Chondrocyte (in vitro differentiated cells): Measurements from ENCODE around the gene GNAS-AS1. TPM values are rescaled to one million over a fixed set of nuclear protein-coding genes. Genes with fewer than 3 reads are reported as not detected.

Experiments
- DNase-seq: peaks from one replicate; pipeline ENCODE4 v3.0.0; 2021; ENCODE audit warnings: mixed read lengths, low spot score
- H3K27ac Mint-ChIP-seq: one replicate; pipeline ENCODE4 v1.8.0; 2021; ENCODE audit warnings: mild to moderate bottlenecking, moderate library complexity, mixed read lengths; ENCODE audit not compliant: unreplicated experiment
- H3K27me3 Mint-ChIP-seq: 2 replicates; pipeline ENCODE4 v1.8.0; 2021; ENCODE audit warnings: low read depth, mixed read lengths
- H3K36me3 Mint-ChIP-seq: 2 replicates; pipeline ENCODE4 v1.8.0; 2021; ENCODE audit warnings: low read depth, mixed read lengths
- H3K4me1 Mint-ChIP-seq: 2 replicates; pipeline ENCODE4 v1.8.0; 2021; ENCODE audit warnings: low read depth, mild to moderate bottlenecking, mixed read lengths
- H3K4me3 Mint-ChIP-seq: one replicate; pipeline ENCODE4 v1.8.0; 2021; ENCODE audit warnings: mild to moderate bottlenecking, moderate library complexity, mixed read lengths; ENCODE audit not compliant: unreplicated experiment
- H3K9me3 Mint-ChIP-seq: 2 replicates; pipeline ENCODE4 v1.8.0; 2021; ENCODE audit warnings: low read depth, mixed read lengths
- total RNA-seq: library from RNA; stranded (reverse); gene quantifications from 3 replicates; pipeline ENCODE4 v1.2.1, GENCODE V29; 2021
- TF ChIP-seq, protein P1 (sequence below): fragments of 200-600 bp; sonication (generic); IDR thresholded peaks from 2 replicates; pipeline ENCODE4 v1.5.0; 2021; ENCODE audit warnings: antibody characterized with exemption, mild to moderate bottlenecking, moderate library complexity

GNAS-AS1 gene
- total RNA-seq, 1 donor from 2014 or later, result 1.1 TPM

GRCh38 chr20:58815448-58815847 is 35.3 kb downstream of the GNAS-AS1 start:
- Mint-ChIP-seq H3K27ac (no peak overlapping the region), H3K4me3 (no peak overlapping the region), H3K27me3 (peaks cover 2% of the 10 kb centered on the region), H3K4me1 (peaks cover 4% of the 10 kb centered on the region), H3K36me3 (peaks cover 1% of the 10 kb centered on the region), H3K9me3 (no peaks in the 10 kb centered on the region)
- TF ChIP-seq, protein P1, sequence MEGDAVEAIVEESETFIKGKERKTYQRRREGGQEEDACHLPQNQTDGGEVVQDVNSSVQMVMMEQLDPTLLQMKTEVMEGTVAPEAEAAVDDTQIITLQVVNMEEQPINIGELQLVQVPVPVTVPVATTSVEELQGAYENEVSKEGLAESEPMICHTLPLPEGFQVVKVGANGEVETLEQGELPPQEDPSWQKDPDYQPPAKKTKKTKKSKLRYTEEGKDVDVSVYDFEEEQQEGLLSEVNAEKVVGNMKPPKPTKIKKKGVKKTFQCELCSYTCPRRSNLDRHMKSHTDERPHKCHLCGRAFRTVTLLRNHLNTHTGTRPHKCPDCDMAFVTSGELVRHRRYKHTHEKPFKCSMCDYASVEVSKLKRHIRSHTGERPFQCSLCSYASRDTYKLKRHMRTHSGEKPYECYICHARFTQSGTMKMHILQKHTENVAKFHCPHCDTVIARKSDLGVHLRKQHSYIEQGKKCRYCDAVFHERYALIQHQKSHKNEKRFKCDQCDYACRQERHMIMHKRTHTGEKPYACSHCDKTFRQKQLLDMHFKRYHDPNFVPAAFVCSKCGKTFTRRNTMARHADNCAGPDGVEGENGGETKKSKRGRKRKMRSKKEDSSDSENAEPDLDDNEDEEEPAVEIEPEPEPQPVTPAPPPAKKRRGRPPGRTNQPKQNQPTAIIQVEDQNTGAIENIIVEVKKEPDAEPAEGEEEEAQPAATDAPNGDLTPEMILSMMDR, result no peak
- DNase-seq, result no peak

DNA sequence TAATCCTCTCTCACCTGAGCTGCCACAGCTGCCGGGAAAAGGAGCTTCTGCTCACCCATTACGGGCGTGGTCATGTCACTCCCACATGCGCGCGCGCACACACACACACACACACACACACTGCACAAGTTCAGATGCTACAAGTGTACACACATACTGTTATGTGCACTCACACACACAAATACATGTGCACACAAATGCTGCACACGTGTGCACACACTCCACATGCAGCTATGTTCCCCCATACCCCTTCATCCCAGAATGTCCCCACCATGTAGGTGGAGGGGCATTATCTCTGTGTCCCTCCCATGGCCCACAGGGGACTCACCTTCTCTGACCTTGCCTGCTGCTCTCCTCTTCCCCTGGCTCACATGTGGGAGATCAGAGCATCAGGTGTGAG is 37.3 kb downstream of the GNAS-AS1 start:
- TF ChIP-seq, protein P1, result no peak
- Mint-ChIP-seq H3K9me3 (no peaks in the 10 kb centered on the region), H3K27me3 (peaks cover 2% of the 10 kb centered on the region), H3K4me3 (no peak overlapping the region), H3K4me1 (peaks cover 4% of the 10 kb centered on the region), H3K36me3 (peaks cover 1% of the 10 kb centered on the region), H3K27ac (no peak overlapping the region)
- no peak for DNase-seq

GRCh38 chr20:58811334-58811733 is 39.4 kb downstream of the GNAS-AS1 start:
- Mint-ChIP-seq H3K4me3 (no peak overlapping the region), H3K9me3 (no peaks in the 10 kb centered on the region), H3K27me3 (peaks cover 6% of the 10 kb centered on the region), H3K36me3 (no peaks in the 10 kb centered on the region), H3K27ac (no peak overlapping the region), H3K4me1 (peaks cover 6% of the 10 kb centered on the region)
- DNase-seq, result no peak
- TF ChIP-seq, protein P1, result no peak

DNA sequence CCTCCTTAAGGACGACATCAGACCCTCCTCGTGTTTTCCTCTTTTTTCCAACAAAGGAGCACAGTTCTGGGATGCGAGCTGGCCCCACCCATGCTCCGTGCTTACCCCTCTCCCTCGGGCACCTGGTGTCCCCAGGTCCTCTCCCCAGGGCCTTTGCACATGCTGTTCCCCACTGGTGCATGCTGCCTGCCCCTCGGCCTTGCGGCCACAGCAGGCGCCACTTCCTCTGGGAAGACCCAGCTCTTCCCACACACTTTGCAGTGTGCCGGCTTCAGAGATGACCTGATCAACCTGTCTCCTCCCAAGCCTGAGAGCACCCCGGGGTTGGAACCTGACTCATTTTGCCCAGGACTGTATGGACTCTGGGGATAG is 39.8 kb downstream of the GNAS-AS1 start:
- H3K4me1 Mint-ChIP-seq, result peaks cover 6% of the 10 kb centered on the region
- no peaks in the 10 kb centered on the region for H3K36me3 Mint-ChIP-seq
- no peaks in the 10 kb centered on the region for H3K9me3 Mint-ChIP-seq
- peaks cover 10% of the 10 kb centered on the region for H3K27me3 Mint-ChIP-seq
- no peak for DNase-seq
- TF ChIP-seq, protein P1, result no peak
- H3K4me3 Mint-ChIP-seq, result no peak overlapping the region
- H3K27ac Mint-ChIP-seq, result no peak overlapping the region

DNA sequence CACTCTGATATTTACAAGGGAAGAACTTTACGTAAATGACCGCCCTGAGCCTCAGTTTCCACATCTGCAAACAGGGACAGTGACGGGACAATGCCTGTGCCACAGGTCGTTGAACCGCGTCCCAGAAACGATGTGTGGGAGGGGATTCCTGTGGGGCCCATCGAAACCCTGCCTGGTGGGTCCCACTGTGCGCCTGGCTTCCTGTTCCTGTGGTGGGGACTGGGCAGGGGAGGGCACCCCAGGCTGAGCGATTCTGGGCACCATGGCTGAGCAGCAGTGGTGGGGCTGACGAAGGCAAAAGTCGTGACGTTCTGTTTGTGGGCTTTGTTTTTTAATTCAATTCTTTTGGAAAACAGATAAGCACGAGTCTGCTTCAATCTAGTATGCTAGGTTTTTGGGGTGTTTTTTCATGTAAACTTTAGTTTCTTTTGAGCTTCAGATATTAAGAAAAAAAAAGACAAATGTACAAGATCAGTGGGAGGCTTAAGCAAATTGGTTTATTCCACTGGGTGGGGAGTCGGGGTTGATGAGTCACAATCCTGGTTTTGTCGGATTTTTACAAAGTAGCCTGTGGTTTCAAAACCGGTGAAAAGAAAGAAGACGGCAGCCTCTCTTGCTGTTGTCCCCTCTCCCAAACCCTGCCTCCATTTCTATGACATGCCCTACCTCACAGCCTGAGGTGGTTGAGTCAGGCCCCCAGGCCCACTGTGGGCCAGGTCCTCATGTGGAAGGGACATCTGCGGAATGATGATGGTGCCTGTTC is 40.4 kb downstream of the GNAS-AS1 start:
- no peak for DNase-seq
- TF ChIP-seq, protein P1, result no peak
- peaks cover 13% of the 10 kb centered on the region for H3K27me3 Mint-ChIP-seq
- peaks cover 6% of the 10 kb centered on the region for H3K4me1 Mint-ChIP-seq
- no peaks in the 10 kb centered on the region for H3K9me3 Mint-ChIP-seq
- no peak overlapping the region for H3K4me3 Mint-ChIP-seq
- H3K36me3 Mint-ChIP-seq, result no peaks in the 10 kb centered on the region
- no peak overlapping the region for H3K27ac Mint-ChIP-seq
